Endothelial cell of umbilical vein (primary cell): ENCODE measurements around the gene HGFAC. TPM values are rescaled to one million over a fixed set of nuclear protein-coding genes. Genes with fewer than 3 reads are reported as not detected.

Experiments used
- BruUV-seq: library from RNA; stranded (reverse); fragments of 400-500 nt; replicated peaks from 2 replicates; lab custom pipeline; 2021; lab: Mats Ljungman, UMichigan
- CTCF ChIA-PET: fragments of 300-600, 350-600 bp; sonication (Branson Sonifier 250); formaldehyde crosslinking; loops from one replicate; lab custom pipeline; 2021; ENCODE audit warnings: antibody characterized with exemption, inconsistent platforms; lab: Charles Lee
- POLR2A ChIA-PET: fragments of 300-600, 350-600 bp; sonication (Branson Sonifier 250); formaldehyde crosslinking; loops from one replicate; lab custom pipeline; 2021; ENCODE audit warnings: antibody characterized with exemption, inconsistent platforms; lab: Charles Lee
- DNase-seq: peaks from one replicate; pipeline ENCODE4 v3.0.0-alpha.2; 2011; ENCODE audit warnings: low read depth, low spot score
- FAIRE-seq: peaks from 2 replicates; lab custom pipeline; 2011; peaks lifted over from hg19 to GRCh38; lab: Jason Lieb, UNC
- H2AFZ ChIP-seq: 2 replicates; pipeline ENCODE4 v1.6.0; 2012; ENCODE audit warnings: low read depth, low read length, control low read depth, inconsistent platforms
- H3K27ac ChIP-seq: 2 replicates; pipeline ENCODE4 v1.5.1; 2011; ENCODE audit warnings: low read depth, mild to moderate bottlenecking, control low read depth, low read length, moderate library complexity; ENCODE audit not compliant: insufficient read depth
- H3K27me3 ChIP-seq, 2 experiments: 2 replicates each; pipeline versions ENCODE4 v1.6.0 to v1.6.1; 2011; ENCODE audit warnings: low read length in 2 of 2, mixed read lengths in 1 of 2; ENCODE audit not compliant: control insufficient read depth in 2 of 2, insufficient read depth in 2 of 2
- H3K36me3 ChIP-seq, 2 experiments: 2 replicates in 1 of 2; 3 replicates in 1 of 2; pipeline ENCODE4 v1.5.1; 2011; ENCODE audit warnings: low read length in 2 of 2, mild to moderate bottlenecking in 1 of 2, moderate library complexity in 1 of 2; ENCODE audit not compliant: control insufficient read depth in 2 of 2, insufficient read depth in 2 of 2; ENCODE audit errors: extremely low read depth in 1 of 2
- H3K4me1 ChIP-seq: 3 replicates; pipeline ENCODE4 v1.5.1; 2011; ENCODE audit warnings: mild to moderate bottlenecking, low read length; ENCODE audit not compliant: control insufficient read depth, insufficient read depth; ENCODE audit errors: extremely low read depth
- H3K4me2 ChIP-seq: 2 replicates; pipeline ENCODE4 v1.6.1; 2011; ENCODE audit warnings: low read length, control low read depth, mixed read lengths; ENCODE audit not compliant: insufficient read depth
- H3K4me3 ChIP-seq, 3 experiments: fragments of 200-600 bp in 1 of 3; sonication (generic), shearing (Covaris generic) in 1 of 3; replicated peaks in 1 of 3; 2 replicates each; pipeline ENCODE4 v1.5.1; 2011 to 2016; ENCODE audit warnings: control low read depth in 3 of 3, low read length in 3 of 3, mild to moderate bottlenecking in 2 of 3, inconsistent platforms in 1 of 3, low read depth in 1 of 3, moderate library complexity in 1 of 3; ENCODE audit not compliant: insufficient read depth in 1 of 3
- H3K79me2 ChIP-seq: 2 replicates; pipeline ENCODE4 v1.6.0; 2012; ENCODE audit warnings: low read length, inconsistent platforms; ENCODE audit not compliant: control insufficient read depth, insufficient read depth
- H3K9ac ChIP-seq: replicated peaks from 2 replicates; pipeline ENCODE3; 2011; ENCODE audit warnings: low read length, control low read depth; ENCODE audit not compliant: insufficient read depth; ENCODE audit errors: extremely low read depth
- H3K9me1 ChIP-seq: replicated peaks from 3 replicates; pipeline ENCODE4 v1.6.0; 2011; ENCODE audit warnings: mild to moderate bottlenecking, low read length; ENCODE audit not compliant: control insufficient read depth, insufficient read depth; ENCODE audit errors: extremely low read depth
- H3K9me3 ChIP-seq: replicated peaks from 2 replicates; pipeline ENCODE4 v1.5.1; 2012; ENCODE audit warnings: low read length, inconsistent platforms; ENCODE audit not compliant: control insufficient read depth, insufficient read depth
- H4K20me1 ChIP-seq: replicated peaks from 2 replicates; pipeline ENCODE3; 2011; ENCODE audit warnings: mild to moderate bottlenecking, low read length; ENCODE audit not compliant: control insufficient read depth, insufficient read depth; ENCODE audit errors: extremely low read depth
- CTCF ChIP-seq, 2 donors: IDR thresholded peaks; 1 replicate in 1 of 2; 2 replicates in 1 of 2; pipeline ENCODE4 v1.5.1; 2011; ENCODE audit warnings: low read length in 2 of 2, mild to moderate bottlenecking in 2 of 2, moderate library complexity in 2 of 2, control low read depth in 1 of 2, inconsistent platforms in 1 of 2, low read depth in 1 of 2; ENCODE audit not compliant: insufficient read depth in 1 of 2; ENCODE audit errors: extremely low read depth in 1 of 2
- EZH2 ChIP-seq: IDR thresholded peaks from 2 replicates; pipeline ENCODE4 v1.6.1; 2012; ENCODE audit warnings: borderline replicate concordance, low read depth, mild to moderate bottlenecking, moderate library complexity, low read length, inconsistent platforms; ENCODE audit not compliant: severe bottlenecking
- FOS ChIP-seq: IDR thresholded peaks from 2 replicates; pipeline ENCODE4 v1.6.1; 2011; ENCODE audit warnings: mild to moderate bottlenecking, low read length, moderate library complexity, borderline replicate concordance; ENCODE audit not compliant: insufficient read depth
- GATA2 ChIP-seq: IDR thresholded peaks from 2 replicates; pipeline ENCODE4 v1.7.0; 2011; ENCODE audit warnings: low read depth, mild to moderate bottlenecking, moderate library complexity, mixed read lengths, low read length; ENCODE audit not compliant: insufficient read length, insufficient read depth
- JUN ChIP-seq: IDR thresholded peaks from 2 replicates; pipeline ENCODE4 v1.6.1; 2011; ENCODE audit warnings: borderline replicate concordance, low read depth; ENCODE audit not compliant: insufficient read length, insufficient read depth
- MYC ChIP-seq: IDR thresholded peaks from one replicate; pipeline ENCODE4 v1.6.1; 2011; ENCODE audit warnings: mild to moderate bottlenecking, low read depth, low read length
- POLR2A ChIP-seq: IDR thresholded peaks from 2 replicates; pipeline ENCODE4 v1.6.1; 2012; ENCODE audit warnings: low read depth, mild to moderate bottlenecking, control low read depth, low read length
- POLR2AphosphoS5 ChIP-seq: IDR thresholded peaks from 2 replicates; pipeline ENCODE4 v1.6.1; 2012; ENCODE audit warnings: low read depth, mild to moderate bottlenecking, control low read depth, low read length, moderate library complexity; ENCODE audit not compliant: insufficient read depth
- dilution Hi-C: fragments of 300-500 bp; cut with MboI; formaldehyde crosslinking; loops from one replicate; pipeline ENCODE4 v1.15.0; 2019; ENCODE audit warnings: low sequenced_read_pairs; ENCODE audit not compliant: extremely low pct_ligation_motif_present
- intact Hi-C: fragments of 100-400 bp; cut with micrococcal nuclease; formaldehyde crosslinking; loops from one replicate; pipeline ENCODE4 v1.10.0; 2022
- polyA plus RNA-seq, 4 experiments: library from polyadenylated mRNA; depleted of rRNA in 3 of 4; stranded (reverse) in 3 of 4; unstranded in 1 of 4; fragments of >200 nt; gene quantifications; 2 replicates each; pipeline versions ENCODE4 v1.2.1 to v1.2.3, GENCODE V29; 2011 to 2012; ENCODE audit warnings: missing spikeins in 1 of 4
- total RNA-seq: library from RNA; stranded (reverse); gene quantifications from 2 replicates; pipeline ENCODE4 v1.2.3, GENCODE V29; 2021
- TF ChIP-seq, protein P1 (sequence below): IDR thresholded peaks from 2 replicates; pipeline ENCODE4 v1.6.1; 2011; ENCODE audit not compliant: insufficient read depth, insufficient read length

Gene HGFAC
- total and polyA plus RNA-seq, 2 donors (not counting 3 experiments of a cell fraction or from before 2014, with no cell fraction given): 0.36 to 0.49 TPM

GRCh38 chr4:3439391-3439790 is 2.4 kb upstream of the HGFAC start:
- Histone ChIP-seq H3K9me3 (no peaks in the 10 kb centered on the region), H3K9ac (no peak overlapping the region), H3K27ac (no peak overlapping the region), H3K4me3 (no peak overlapping the region), H3K4me1 (peaks cover 7% of the 10 kb centered on the region), H3K27me3 (no peaks in the 10 kb centered on the region), H2AFZ (no peak overlapping the region), H3K4me2 (no peak overlapping the region), H3K79me2 (no peaks in the 10 kb centered on the region), H3K36me3 (no peaks in the 10 kb centered on the region), H4K20me1 (no peaks in the 10 kb centered on the region), H3K9me1 (no peaks in the 10 kb centered on the region)
- ChIA-PET CTCF (no interaction called here), POLR2A (no interaction called here)
- TF ChIP-seq FOS (no peak), POLR2A (no peak), GATA2 (no peak), POLR2AphosphoS5 (no peak), JUN (no peak), MYC (no peak), EZH2 (no peak), CTCF (IDR thresholded peaks at IDR 0.05; ENCODE audit: extremely low read depth in 1 of 2, insufficient read depth in 1 of 2, low read depth in 1 of 2, low read length in 2 of 2) (no peak)
- TF ChIP-seq, protein P1, sequence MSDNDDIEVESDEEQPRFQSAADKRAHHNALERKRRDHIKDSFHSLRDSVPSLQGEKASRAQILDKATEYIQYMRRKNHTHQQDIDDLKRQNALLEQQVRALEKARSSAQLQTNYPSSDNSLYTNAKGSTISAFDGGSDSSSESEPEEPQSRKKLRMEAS: no peak
- dilution Hi-C loops: no loop called here
- FAIRE-seq (no peak), DNase-seq (no peak)
- intact Hi-C loops: loop anchor here (5.0 kb wide), 1 partner anchor 52 kb away; no protein-coding TSS in a partner anchor
- no TSS peak for BruUV-seq
